GM21717 (cell line): ENCODE measurements around the gene INHBE.

Source experiments
- ATAC-seq: cut with Tn5 transposase; IDR thresholded peaks from one replicate; pipeline ENCODE4 v1.9.1; 2021; ENCODE audit warnings: mild to moderate bottlenecking, moderate library complexity; ENCODE audit not compliant: unreplicated experiment

Gene INHBE

DNA sequence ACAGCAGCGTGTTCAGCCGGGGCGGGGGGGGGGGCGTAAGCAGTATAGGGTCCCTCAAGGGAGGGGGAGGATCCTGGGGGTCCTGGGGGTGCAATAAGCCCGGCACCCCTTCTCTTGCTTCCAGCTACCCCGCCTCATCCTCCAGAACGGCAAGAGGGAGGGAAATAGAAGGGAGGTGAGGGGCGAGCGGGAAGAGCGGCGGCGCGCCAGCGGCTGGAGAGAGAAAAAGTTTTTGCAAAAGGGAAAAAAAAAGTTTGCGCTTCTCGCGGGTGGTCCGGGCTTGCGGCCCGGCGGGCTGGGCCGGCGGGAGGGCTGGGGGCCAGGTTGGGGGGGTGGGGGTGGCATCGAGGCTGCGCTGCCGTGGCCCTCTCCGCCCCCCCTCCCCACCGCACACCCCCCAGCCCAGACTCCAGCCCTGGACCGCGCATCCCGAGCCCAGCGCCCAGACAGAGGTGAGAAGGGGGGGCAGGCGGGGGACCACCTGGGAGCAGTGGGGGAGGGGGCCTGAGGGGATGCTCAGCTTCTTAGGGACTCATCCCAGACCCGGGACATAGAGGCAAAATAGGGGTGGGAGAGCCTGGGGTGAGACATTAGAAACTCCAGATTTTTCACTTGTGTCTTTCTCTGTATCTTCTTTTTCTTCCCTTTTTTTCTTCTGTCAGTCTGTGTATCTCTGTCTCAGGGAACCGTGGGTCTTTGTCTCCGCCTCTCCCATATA lies 4.8 kb downstream of the INHBE start, which contains the start of gene GLI1:
GLI1 (plus strand) TSS at position 36 of the 718 bp plus-strand sequence. CDS start 3,907 bp downstream, outside the sequence.
- ATAC-seq = no peak

DNA sequence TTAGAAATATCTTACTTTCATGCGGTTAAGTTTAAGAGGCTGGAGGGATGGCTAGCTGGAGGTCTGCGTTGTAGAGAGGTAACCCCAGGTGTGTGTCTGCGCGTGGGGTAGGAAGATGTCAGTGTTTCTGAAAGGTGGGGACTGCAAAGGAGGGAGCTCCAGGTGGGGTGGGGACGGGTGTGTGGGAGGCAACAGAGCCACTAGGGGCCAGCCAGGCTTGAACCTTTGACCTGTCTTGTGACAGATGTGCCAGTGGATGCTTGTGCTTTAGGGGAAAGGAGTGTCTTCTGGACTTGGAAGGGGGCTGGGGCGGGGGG lies 5.3 kb downstream of the INHBE start:
- no peak for ATAC-seq

DNA sequence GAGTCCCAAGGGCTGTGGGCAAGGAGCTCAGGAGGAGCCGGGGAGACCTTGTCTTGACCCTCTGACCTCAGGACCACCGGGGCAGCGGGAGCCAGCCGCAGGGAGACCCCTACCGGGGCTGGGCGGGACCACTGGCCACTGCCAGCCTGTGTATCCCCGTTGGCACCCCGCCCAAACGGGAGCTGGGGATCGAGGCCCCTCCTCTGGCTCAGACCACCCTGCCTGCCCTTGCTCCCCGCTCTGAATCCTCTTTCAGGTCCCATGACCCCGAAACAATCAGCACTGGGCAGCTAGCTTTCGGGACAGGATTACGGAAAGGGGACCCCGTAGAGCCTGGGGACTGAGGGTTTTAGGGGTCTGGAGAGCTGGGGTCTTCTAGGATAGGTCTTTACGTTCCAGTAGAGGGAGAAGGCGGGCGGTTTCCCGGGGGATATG lies 5.8 kb downstream of the INHBE start:
- no peak for ATAC-seq

DNA sequence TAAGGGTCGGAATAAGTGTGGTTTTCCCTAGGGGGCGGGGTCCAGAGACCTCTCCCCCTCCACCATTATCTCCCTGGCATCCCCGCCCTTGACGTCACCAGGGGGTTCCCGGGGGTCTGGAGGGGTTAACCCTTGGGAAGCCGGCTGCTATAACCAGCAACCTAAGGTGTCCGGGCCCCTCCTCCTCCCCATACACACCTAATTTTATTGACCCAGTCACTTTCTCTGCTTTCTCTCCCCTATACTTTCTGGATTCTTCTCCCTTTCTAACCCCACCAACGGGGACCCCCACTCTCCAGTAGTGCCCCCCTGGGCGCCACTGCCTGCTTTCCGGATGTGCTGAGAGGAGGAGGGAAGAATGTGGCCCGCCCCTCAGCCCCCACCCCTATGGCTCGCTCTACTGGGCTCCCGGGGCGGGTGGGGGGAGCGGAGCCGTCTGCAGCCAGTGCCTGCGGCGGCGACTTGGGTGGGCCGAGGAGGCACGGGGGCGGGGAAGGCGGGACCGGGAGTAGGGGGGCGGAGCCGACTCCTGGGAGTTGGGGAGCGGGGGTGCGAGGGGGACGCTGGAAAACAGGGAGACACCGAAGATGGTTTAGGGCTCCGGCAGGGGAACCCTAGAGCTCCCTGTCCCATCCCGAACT lies 6.3 kb downstream of the INHBE start:
- no peak for ATAC-seq

DNA sequence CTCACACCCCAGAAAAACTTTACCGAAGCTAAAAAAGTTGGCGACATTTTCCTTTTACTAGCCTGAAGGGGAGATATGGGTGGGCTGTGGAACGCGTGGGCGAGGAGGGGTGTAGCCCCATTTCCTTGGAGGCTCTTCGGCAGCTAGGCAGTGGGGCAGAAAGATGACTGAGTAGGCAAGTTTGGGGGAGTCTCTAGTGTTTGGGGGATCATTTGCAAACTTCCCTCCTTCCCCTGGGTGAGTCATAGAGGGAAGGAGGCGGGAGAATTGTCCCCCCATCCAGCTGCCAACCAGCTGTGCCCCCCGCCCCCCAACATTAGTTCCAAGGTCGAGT lies 6.8 kb downstream of the INHBE start:
- ATAC-seq = no peak

DNA sequence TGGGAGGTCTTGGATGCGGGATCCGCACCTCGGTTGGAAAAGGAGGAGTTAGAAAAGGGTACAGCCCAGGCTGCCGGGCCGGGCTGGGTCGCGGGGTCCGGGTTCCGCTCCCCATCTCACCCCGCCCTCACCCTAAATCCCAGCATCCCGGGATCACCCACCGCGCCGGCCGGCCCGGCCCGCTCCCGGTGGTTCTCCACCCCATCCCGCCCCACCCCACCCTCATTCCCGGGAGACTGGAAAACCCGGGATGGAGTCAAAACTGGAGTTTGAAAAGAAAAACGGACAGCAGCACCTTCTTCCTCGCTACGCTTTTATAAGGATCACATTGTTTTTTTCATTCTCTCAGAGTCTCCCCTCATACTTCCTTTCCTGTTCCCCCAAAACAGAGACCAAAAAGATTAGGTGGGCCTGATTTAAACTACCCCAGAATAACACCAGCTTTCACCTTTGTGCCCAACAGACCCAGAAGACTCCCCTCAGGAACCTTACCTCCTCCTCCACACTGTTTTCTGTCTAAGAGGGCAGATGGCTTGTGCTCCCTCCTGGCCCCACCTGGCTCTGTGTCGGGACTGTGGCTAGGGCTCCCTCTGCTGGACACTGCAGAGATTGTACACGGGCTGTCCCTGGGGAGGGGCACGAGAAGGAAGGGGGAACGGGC lies 7.3 kb downstream of the INHBE start:
- peak; percentile 68 for ATAC-seq

DNA sequence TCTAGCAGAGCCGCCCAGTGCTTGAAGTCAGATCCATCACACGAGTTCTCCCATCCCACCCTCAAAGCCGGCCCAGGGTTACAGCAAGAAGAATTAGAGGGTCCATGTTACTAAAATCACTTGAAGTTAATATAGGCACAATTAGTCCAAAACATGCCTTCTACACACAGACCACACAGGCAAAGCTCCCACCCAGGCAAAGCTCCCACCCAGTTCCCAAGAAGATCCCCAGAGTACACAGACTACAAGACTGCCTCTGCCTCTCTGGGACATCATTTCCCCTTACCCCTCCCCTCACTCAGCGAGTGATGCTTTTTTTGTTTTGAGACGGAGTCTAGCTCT lies 7.8 kb downstream of the INHBE start:
- no peak for ATAC-seq

DNA sequence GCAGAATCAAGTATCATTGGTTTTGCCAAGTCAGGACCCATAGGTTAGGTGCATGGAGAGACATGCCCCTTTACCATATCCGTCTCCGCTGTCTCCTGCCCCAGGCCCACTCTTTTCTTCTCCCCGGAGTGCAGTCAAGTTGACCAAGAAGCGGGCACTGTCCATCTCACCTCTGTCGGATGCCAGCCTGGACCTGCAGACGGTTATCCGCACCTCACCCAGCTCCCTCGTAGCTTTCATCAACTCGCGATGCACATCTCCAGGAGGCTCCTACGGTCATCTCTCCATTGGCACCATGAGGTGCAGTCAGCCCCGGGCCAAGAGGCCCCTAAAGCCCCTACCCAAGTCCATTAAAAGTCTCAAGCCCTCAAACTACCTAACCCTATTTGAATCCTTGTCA lies 9.5 kb downstream of the INHBE start:
- no peak for ATAC-seq

DNA sequence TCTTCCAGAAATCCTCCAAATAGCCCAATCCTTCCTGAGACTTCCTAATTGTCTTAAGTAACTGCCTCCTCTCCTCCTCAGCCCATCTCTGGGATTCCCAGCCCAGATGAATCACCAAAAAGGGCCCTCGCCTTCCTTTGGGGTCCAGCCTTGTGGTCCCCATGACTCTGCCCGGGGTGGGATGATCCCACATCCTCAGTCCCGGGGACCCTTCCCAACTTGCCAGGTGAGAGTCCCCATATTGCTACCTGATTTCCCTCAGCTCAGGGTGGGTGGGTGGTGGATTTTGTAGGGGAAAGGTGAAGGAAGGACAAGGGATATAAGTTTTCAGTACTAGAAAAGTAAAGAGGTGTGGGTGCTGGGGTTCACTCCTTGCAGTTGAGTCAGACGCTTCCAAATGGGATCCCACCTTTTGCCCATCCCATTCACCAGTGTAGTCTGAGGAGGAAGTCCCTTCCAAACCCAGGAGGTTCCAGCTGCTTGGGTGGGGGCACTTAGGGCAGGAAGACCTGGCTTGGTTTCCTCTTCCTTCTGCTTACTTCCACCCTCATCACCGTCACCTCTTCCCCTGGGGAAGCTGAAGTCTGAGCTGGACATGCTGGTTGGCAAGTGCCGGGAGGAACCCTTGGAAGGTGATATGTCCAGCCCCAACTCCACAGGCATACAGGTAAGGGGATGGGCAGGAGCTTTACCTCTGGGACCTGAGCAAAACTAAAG lies 10.1 kb downstream of the INHBE start:
- no peak for ATAC-seq

DNA sequence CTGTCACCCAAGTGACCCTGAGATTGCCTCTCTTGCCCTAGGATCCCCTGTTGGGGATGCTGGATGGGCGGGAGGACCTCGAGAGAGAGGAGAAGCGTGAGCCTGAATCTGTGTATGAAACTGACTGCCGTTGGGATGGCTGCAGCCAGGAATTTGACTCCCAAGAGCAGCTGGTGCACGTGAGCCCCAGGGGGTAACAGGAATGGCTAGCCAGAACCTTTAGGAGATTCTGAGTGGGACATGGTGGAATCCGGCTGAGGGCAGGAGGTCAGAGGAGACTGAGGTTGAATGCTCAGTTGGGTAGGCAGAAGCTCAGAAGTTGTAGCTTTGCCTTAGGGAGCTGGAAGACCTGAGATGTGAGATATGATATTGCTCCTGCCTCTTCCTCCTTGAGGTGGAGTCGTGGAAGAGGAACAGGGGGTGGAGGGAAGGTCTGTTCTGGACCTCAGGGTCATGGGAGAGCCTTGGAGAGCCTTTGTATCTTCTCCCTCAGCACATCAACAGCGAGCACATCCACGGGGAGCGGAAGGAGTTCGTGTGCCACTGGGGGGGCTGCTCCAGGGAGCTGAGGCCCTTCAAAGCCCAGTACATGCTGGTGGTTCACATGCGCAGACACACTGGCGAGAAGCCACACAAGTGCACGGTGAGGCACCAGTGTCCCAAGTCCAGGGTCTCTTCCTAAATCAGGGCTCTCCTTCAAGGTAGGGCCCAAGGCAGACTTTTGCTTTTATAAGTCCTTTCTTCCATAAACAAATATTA lies 10.8 kb downstream of the INHBE start:
- ATAC-seq = no peak

DNA sequence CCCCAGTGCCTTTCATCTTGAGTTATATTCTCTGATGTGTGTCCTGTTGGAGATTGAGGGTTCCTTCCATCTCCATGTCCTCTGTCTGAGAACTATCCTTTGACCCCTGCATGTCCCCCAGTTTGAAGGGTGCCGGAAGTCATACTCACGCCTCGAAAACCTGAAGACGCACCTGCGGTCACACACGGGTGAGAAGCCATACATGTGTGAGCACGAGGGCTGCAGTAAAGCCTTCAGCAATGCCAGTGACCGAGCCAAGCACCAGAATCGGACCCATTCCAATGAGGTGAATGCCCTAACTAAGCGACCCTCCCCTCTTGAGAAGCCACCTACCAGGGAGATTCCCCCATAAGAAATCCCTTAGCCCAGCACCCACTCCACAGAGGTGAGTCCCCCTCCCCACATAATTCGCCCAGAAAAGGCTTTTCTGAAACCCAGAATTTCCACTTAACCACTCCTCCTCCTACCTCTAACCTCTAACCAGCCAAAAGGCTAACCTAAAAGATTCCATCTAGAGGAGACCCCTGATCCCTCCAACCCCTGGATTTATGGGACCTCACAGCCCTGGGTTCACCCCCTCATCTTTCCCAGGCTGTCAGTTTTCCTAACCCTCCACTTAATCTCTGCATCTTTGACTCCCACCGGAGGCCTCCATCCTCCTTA lies 12.2 kb downstream of the INHBE start:
- ATAC-seq = no peak

DNA sequence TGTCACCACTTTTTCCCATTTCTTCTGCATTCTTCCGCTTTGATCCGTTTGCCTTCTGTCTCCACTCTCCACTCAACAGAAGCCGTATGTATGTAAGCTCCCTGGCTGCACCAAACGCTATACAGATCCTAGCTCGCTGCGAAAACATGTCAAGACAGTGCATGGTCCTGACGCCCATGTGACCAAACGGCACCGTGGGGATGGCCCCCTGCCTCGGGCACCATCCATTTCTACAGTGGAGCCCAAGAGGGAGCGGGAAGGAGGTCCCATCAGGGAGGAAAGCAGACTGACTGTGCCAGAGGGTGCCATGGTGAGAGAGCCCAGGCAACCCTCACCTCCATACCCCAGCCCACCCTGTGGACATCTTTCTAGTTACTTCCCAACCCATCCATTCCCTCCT lies 12.8 kb downstream of the INHBE start:
- no peak for ATAC-seq

DNA sequence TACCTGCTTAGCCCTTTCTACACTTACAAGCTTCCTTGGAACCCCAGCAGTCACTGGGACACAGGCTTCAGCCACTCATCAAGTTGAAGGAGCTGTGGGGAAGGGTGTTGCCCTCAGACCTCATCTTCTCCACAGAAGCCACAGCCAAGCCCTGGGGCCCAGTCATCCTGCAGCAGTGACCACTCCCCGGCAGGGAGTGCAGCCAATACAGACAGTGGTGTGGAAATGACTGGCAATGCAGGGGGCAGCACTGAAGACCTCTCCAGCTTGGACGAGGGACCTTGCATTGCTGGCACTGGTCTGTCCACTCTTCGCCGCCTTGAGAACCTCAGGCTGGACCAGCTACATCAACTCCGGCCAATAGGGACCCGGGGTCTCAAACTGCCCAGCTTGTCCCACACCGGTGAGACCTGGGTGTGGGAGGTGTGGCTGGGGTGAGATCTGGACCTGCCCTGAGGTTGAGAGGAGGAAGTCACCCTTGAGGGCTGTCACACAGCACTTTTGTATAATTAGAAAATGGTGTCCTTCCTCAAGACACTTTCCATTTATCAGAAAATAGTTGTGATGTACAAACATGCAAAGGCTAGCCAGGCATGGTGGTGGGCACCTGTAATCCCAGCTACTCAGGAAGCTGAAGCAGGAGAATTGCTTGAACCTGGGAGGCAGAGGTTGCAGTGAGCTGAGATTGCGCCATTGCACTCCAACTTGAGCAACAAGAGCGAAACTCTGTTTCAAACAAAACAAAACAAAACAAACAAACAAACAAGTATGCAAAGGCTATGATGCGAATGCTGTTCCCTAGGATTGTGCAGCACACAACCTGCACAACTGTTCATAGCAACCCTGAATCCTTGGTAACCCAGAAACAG lies 14.4 kb downstream of the INHBE start:
- no peak for ATAC-seq

DNA sequence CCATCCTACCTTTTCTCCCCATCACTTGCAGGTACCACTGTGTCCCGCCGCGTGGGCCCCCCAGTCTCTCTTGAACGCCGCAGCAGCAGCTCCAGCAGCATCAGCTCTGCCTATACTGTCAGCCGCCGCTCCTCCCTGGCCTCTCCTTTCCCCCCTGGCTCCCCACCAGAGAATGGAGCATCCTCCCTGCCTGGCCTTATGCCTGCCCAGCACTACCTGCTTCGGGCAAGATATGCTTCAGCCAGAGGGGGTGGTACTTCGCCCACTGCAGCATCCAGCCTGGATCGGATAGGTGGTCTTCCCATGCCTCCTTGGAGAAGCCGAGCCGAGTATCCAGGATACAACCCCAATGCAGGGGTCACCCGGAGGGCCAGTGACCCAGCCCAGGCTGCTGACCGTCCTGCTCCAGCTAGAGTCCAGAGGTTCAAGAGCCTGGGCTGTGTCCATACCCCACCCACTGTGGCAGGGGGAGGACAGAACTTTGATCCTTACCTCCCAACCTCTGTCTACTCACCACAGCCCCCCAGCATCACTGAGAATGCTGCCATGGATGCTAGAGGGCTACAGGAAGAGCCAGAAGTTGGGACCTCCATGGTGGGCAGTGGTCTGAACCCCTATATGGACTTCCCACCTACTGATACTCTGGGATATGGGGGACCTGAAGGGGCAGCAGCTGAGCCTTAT lies 15.3 kb downstream of the INHBE start:
- ATAC-seq = no peak

DNA sequence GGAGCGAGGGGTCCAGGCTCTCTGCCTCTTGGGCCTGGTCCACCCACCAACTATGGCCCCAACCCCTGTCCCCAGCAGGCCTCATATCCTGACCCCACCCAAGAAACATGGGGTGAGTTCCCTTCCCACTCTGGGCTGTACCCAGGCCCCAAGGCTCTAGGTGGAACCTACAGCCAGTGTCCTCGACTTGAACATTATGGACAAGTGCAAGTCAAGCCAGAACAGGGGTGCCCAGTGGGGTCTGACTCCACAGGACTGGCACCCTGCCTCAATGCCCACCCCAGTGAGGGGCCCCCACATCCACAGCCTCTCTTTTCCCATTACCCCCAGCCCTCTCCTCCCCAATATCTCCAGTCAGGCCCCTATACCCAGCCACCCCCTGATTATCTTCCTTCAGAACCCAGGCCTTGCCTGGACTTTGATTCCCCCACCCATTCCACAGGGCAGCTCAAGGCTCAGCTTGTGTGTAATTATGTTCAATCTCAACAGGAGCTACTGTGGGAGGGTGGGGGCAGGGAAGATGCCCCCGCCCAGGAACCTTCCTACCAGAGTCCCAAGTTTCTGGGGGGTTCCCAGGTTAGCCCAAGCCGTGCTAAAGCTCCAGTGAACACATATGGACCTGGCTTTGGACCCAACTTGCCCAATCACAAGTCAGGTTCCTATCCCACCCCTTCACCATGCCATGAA lies 16.0 kb downstream of the INHBE start:
- no peak for ATAC-seq

DNA sequence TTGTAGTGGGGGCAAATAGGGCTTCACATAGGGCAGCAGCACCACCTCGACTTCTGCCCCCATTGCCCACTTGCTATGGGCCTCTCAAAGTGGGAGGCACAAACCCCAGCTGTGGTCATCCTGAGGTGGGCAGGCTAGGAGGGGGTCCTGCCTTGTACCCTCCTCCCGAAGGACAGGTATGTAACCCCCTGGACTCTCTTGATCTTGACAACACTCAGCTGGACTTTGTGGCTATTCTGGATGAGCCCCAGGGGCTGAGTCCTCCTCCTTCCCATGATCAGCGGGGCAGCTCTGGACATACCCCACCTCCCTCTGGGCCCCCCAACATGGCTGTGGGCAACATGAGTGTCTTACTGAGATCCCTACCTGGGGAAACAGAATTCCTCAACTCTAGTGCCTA lies 16.6 kb downstream of the INHBE start:
- ATAC-seq = no peak

DNA sequence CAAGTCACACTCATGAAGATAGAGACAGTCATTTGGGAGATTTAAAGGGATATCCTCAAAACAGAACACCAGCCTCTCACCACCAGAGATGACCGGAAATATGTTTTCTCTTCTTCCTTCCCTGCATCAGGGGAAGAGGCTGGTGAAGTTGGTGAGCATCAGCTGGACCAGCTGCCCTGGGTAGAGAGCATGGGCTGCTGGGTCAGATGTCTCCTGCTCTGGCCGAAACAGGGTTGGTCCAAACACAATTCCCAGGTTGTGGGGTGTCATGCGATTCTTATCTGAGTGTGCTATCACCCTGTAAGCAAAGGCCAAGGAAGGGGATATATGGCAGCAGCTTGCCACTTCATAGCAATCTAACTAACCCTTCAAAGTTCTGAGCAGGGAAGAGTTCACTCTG lies 17.3 kb downstream of the INHBE start:
- ATAC-seq = no peak

DNA sequence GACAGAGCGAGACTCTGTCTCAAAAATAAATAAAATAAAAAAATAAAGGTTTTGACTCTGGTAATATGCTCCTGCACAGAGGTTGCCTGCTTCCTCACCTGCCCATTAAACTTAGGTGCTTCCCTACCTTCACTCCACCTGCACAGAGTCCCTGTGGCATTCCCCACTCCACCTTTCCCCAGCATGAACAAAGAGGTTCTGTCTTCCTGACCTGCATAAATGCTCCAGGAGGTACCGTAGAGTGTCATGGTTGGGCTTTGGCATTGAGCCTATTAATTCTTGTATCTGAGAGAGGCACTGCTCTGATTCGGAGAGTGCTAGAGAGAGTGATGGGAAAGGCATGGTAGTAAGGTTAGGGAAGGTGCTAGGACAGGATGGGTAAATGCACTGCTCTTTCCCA lies 18.3 kb downstream of the INHBE start:
- ATAC-seq = no peak

DNA sequence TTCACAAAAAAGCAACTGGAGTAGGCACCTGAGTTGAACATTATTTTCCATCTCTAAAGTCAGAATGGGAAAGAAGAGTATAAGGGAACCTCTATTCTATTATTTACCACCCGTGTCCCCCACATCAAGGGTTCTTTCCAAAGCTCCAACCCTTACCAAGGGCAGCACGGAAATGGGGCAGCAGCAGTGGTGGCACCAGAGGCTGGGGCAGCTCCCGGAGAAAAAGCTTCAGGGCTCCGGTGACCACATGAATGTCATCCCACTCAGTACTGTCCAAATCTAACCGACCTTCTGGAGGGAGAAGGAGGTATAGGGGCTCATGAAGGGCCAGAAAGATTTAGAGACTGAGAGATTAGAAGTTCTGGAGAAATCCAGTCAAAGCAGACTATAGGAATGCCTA lies 18.8 kb downstream of the INHBE start:
- ATAC-seq = no peak
